Islet precursor cell (in vitro differentiated cells): ENCODE results near the gene GABRP.
"Not testable (repeated sequence)": the region's sequence is repeated elsewhere in the genome, so short reads cannot be mapped to it uniquely, and the experiment has no call there.

ENCODE experiments used
- DNase-seq: peaks from one replicate; pipeline ENCODE4 v3.0.0-alpha.2; 2018

GABRP gene

DNA sequence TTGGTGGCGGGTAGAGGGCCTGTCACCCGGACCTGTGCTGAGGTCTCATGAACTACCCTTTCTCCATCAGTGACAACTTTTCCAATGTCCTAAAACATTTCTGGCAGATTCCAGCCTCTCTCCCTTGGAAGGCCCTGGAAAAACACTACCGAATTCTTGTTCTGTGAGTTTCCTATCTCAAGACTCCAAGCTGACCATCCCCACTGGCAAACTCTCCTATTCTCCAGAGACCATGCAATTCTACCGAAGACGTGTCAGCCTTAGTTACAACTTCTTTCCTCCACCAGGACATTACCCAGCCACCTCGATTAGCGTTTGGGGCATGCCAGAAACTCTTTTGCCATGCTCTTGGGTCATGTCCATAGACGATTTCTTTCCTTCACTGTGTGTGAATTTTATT is 26.8 kb upstream of the GABRP start:
- no peak for DNase-seq

DNA sequence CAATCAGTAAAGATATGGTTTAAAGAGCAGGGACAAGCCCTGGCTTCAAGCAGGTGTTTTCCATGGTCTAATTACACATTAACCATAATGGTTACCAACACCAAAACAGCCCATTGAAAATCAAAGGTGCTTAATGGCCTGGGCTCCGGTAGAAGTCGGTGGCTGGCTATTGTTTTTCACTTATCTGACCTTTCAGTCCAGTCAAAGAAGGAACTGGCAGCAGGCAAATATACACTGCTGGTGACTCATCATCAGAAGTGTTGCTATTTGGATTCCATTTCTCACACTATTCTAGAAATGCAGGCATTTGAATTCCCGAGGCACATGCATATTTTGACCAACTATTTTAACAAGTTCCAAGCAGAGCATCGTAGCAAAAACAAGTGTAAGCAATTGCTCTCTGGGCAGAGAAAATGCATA is 26.3 kb upstream of the GABRP start:
- DNase-seq = no peak

DNA sequence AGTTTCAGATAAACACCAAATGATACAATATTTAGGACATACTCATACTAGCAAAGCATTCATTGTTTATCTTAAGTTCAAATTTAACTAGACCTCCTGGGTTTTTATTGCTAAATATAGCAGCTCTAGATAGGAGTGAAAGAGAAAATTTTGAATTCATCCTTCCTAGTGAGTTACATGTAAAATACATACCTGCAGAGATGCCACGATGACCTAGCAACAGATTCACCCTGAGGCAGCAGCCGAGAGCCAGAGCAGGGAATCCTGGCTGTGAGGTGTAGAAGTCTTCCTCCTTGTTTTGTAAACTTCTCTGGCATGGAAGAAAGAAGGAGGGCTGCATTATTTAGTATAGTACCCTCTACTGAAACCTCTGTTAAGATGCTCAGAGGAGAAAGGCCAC is 25.9 kb upstream of the GABRP start:
- peak; percentile 71 for DNase-seq

DNA sequence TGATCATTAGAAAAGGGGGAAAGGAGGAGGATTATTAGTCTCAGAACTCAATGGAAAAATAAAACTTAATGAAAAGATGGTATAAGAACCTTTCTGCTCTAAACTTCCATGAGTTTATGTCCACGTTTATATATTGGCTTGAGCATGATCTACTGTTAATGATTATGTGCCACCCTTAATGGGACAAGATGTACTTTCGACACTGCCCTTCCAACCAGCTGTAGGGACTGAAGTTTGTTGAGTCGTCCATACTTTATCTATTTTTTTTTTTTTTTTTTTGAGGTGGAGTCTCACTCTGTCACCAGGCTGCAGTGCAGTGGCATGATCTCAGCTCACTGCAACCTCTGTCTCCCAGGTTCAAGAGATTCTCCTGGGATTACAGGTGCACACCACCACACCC is 25.0 kb upstream of the GABRP start:
- no peak for DNase-seq

DNA sequence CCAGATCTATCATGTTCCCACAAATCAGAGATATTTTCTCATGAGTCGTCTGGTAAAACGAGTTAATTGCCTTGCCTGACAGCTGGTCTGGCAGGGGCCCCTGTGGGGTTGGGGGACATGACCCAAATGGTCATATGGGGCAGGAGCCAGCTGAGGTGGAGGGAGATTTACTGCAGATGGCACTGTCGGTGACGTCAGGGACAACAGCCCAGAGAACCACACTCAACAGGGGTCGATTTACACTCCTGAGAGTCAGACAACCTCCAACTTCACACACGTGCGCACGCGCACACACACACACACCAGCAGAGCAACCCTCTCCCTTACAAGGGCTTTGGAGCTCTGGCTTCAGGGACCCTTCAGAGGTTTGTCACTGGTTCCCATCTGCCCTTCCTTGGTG is 23.4 kb upstream of the GABRP start:
- DNase-seq = no peak

DNA sequence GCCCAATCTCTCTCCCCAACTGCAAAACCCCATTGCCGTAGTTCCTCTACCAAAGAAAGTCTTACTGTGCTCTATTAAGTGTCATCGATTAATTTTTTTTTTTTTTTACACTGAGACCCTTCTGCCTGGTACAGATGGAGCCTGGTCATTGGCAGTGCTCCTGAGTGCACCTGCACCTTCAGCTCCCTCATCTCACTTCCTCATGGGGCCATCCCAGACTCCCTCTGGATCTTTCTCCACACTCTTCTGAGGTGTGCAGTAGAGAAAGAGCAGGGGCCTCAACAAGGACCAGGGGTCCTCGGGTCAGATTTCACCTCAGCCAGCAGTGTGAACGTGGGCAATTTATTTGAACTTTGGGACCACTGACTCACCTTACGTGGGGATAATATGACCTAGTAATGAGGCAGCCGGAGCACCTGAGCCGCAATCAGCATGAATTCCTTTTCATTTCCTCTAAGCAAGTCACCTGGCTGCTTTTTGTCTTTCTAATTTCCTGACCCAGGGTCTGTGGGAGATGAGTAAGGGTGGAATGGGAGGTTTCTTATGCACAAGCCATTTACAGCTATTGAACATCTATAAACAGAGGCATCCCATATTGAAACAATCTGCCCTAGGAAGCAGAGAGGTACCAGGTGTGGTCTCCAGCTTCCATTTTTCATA is 22.3 kb upstream of the GABRP start:
- DNase-seq = no peak

DNA sequence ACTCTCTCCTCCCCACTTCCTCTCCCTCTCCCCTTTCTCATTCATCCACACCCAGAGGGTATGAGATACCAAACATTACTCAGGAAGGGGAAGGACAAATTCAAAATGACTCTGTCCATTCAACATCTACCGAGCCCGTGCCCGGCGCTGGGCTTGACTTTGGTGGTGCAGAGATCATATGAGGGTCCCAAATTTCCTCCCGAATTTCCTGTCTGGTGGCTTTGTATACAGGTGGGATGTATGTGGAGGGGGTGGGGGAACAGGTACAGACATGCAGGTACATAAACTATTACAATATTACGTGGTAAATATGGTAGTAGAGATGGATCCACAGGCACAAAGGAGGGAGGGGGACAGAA is 21.8 kb upstream of the GABRP start:
- no peak for DNase-seq

DNA sequence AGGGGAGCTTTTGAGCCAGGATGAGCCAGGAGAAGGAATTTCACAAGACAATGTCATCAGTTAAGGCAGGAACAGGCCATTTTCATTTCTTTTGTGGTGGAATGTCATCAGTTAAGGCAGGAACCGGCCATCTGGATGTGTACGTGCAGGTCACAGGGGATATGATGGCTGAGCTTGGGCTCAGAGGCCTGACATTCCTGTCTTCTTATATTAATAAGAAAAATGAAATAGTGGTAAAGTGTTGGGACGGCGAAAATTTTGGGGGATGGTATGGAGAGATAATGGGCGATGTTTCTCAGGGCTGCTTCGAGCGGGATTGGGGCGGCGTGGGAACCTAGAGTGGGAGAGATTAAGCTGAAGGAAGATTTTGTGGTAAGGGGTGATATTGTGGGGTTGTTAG is 21.2 kb upstream of the GABRP start:
- not testable (repeated sequence) for DNase-seq

DNA sequence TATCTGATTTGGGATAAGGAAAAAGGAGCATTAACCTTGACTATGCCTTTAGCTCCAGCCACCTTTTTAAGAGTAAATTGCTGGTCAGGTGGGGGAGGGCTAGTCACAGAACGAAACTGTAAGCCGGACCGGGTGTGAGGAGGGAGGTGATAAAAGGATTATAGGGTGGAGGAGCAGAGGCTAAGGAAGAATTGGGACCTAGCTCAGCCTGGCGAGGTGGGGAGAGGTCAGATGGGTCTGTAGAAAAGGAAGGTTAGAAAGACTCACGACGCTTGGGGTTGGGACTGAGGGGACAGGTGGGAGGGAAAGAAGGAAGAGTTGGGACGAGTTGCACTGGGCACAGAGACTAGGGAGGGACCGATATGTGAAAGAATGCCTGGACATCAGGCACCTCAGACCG is 17.7 kb upstream of the GABRP start:
- not testable (repeated sequence) for DNase-seq

DNA sequence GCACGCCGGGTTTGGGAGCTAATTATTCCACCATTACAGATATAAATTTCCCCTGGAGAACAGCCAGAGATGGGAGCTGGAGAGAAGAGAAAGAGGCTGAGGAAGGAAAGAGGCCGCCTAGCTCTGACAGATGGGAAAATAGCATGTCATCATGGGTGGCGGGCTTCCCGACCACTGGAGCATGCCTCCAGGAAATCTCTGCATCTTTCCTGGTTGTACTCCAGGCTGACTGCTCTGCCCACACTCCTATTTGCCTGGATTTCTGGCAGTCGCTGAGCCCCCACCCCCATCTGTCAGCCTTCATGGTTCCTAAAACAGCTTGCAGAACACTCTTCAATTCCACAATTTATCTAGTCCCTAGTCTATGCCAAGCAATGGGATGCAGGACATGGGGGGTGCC is 14.3 kb upstream of the GABRP start:
- DNase-seq = no peak

DNA sequence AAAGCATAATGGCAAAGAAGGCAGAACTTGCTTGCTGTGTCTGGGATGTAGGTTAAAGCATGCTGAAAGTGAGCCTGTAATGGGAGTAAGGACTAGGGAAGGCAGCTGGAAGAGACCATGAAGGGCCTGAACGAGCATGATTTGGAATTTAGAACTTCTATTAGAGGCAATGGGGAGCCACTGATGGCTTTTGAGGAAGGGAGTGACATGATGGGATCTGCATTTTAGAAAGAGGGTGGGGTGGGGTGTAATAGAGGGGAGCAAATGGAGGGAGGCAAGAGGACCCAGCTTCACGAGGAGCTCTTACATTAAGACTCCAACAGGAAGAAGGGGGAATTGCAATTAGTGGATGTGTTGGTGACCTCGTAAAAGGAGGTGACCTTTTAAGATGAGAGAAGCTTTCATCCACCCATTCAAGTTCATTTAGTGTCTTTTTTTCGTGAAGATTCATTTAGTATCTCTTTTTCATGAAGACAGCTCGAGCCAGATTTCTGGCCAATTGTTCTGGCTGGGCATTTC is 13.6 kb upstream of the GABRP start:
- no peak for DNase-seq

DNA sequence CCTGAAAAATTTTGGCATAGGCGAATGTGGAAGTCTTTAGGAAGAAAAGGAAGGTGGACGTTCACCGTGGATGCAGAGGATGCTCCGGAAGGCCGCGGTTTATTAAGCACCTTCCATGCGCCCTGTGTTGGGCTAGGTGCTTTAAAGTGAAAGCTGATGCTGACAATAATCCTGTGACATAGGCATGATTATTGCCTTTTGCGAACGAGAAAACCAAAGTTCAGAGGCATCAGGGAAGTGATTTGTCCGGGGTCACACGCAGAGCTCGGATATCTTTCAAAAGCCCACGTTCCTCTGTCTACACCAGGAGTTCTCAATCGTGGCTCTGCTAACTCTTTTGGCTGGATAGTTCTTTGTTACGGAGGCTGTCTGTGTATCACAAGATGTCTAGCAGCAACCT is 12.0 kb upstream of the GABRP start:
- DNase-seq = no peak

DNA sequence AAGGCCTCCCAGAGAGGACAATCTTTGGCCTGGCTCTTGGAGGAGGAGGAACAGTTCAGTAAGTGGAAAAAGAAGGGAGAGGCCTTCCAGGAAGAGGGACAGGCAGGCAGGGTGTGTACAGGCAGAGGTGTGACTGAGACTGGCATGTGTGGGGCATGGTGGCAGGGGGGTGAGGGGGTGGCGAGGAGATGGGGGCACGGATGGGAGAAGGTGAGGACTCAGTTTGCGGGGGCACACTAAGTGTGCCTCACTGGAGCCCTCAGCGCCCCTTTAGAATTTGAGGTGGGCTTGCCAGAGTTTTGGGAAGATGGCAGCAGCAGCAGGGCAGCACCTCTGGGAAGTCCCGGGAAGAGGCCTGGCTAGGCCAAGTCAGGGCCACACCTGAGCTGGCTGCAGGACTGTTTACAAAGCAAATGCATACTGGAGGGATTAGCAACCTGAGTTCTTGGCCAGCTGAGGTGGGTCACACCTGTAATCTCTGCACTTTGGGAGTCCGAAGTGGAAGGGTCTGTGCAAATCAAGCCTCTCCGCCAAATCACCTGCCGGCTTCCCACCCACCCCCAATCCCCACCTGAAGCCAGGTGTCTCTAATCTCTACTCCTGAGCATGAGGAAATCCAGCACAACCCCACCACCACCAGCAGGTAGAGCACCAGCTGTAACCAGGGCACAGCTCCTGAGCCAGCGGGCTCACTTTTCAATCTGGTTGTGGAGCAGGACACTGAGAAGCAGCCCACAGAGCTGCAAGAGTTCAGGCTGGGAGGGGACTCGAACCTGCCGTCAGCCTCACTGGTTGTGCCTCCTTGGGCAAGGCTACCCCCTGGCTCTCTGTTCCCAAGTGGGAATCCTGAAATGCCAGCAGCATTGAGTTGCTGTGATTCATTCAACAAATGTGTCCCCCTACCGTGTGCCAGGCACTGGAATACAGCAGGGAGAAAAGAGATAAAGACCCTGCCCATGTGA is 10.2 kb upstream of the GABRP start:
- DNase-seq = no peak

DNA sequence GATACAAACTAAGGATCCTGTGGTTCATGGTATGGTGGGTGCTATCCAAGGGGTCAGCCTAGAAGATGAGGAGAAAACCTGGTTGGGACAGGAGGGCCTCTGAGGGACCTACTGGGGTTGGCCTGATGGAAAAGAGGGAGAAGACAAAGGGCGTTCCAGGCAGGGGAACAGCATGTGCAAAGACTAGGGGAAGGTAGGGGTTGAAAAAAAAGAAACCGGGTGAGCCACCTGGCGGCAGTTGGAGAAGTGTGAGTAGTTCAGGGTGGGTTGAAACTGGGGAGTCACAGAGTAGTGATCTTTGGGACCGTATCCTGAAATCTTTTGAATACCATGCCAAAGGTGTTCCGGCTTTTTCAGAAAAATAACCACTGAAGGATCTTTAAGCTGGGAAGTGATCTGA is 8.7 kb upstream of the GABRP start:
- no peak for DNase-seq

DNA sequence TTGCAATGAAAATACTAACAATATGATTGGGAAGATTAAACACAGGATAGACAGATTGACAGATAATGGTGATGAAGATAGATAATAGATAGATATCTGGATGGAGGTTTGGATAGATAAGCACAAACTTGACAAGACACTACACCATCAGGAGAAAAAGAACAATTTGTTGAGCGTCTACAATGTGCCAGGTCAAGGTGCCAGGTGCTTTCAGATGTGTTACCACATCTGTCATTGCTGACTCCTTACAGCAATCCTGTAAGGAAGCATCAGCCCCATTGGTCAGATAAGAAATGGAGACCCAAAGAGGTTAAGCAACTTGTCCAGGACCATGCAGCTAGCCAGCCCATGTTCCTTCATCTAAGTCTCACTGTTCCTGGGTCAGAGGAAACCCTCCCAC is 1.6 kb upstream of the GABRP start:
- no peak for DNase-seq

DNA sequence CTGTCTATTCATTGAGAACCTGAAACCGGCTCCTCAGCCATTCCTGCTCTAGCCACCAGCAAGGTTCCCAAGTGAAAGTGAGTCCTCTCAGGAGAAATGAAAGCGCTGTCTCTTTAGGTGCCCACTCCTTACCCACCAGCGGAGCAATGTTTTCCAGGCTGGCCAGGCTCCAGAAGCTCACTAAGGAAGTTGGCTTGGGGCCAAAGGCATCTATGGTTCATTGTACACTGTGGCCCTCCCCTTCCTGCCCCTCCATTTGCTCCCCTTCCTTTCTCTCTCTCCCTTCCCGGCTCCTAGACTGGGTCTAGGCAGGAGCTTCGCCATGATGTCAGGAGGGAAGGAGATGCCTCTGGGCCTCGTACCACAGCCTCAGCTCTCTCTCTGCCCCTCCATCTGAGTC is 1.1 kb upstream of the GABRP start:
- no peak for DNase-seq

DNA sequence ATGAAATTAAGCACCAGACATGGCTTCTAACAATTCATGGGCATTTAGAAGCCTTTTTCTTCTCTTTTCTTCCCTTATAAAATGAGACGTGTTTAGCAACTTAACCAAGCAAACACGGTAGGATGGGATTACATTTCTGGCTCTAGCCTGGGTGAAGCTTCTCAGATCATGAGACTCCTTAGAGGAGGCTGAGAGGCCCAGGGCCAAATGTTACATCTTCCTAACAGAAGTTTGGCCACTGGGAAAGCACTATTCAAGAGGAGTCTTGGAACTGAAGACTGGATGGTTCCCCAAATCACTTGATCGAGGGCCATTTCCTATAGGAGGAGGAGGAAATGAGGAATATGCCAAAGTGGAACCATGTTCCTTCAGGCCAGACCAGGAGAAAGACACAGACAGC is 1.9 kb downstream of the GABRP start:
- DNase-seq = no peak

DNA sequence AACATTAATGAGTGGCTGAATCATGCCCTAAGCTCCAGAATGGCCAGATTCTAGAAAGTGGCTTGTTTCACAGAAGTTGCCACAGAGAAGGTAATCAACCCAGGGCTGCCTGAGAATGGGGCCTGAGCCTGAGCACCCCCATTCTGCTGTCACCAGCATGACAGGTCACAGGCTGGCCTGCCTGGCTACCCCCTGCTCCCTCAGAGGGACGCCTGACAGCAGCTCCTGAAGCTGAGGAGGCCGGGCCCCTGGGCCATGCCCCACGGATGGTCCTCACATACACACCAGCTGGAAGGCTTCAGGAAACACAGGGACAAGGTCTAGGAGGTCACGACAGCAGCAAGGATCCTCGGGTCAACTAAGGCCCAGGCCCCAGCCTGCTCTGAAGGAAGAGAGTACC is 3.7 kb downstream of the GABRP start:
- DNase-seq = no peak

DNA sequence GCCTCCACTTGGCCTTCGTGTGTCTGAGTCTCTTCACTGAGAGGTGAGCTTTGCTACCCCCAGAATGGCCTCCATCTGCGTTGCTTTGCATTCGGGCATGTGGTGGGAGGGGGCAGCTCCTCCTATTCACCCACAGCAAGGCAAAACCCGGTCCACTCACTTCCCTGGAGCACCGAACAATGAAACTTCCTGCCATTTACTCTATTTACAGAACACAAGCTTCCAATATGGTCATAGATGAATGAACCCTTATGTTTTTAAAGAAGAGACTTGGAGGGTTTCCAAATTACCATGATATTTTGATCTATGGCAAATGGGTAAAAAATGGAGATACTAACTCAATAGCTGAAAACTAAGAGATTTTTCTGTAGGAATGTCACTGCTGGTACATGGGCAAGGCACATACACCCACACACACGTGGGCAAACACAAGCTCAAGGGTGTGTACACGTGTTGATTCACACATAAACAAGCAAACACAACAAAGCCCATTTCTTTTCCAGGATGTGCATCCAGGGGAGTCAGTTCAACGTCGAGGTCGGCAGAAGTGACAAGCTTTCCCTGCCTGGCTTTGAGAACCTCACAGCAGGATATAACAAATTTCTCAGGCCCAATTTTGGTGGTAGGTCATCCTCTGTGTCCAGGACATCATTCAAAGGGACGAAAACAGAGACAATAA is 5.2 kb downstream of the GABRP start:
- DNase-seq = no peak

DNA sequence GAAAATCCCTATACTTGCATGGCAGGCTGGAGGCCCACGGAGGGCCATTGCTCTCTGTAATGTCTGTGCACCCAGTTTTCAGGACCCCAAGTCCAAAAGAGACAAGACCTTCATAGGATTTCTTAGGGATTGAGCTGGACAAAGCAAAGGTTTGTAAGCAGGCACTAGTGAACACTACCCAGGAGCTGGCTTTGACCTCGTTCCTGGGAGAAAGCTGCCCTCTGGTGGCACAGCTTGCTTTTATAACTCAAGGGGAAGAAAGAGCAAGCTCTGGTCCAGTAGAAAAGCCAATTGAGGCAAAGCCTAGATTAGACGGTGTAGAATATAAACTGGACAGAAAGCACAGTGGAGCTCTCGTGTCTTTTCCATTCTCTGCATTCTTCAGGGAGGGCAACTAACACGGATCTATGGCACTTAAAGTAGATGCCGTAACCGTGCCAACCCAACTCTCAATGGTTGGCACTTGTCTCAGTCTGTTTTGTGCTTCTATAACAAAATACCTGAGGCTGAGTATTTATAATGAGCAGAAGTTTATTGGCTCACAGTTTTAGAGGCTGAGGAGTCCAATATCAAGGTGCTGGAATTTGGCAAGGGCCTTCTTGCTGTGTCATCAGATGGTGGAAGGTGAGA is 7.9 kb downstream of the GABRP start:
- DNase-seq = peak; percentile 86

DNA sequence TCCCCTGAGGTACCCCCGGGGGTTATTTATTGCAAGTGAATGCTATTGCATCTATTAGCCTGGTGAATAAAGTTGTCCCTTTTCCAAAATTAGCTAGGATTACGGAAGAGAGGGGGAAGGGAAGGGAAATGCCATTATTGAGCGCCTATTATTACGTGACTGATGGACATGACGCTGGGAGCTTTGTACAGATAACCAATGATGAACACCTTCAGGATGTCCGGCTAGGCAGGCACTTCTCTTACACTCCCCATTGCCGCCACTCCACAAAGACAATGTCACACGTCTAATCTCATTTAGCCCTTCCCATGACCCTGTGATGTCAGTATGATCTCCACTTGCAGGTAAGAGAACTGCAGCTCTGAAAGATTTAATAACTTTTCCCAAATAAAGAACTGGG is 9.4 kb downstream of the GABRP start:
- no peak for DNase-seq

DNA sequence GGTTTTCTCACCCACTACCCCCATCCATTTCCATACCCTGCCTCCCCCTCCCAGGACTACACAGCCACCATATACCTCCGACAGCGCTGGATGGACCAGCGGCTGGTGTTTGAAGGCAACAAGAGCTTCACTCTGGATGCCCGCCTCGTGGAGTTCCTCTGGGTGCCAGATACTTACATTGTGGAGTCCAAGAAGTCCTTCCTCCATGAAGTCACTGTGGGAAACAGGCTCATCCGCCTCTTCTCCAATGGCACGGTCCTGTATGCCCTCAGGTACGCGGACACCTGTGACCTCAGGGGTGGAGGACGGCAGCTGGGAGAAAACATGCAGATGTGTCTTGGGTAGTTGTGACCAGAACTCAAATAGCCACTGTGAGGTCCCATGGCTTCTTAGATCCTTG is 11.6 kb downstream of the GABRP start:
- no peak for DNase-seq

DNA sequence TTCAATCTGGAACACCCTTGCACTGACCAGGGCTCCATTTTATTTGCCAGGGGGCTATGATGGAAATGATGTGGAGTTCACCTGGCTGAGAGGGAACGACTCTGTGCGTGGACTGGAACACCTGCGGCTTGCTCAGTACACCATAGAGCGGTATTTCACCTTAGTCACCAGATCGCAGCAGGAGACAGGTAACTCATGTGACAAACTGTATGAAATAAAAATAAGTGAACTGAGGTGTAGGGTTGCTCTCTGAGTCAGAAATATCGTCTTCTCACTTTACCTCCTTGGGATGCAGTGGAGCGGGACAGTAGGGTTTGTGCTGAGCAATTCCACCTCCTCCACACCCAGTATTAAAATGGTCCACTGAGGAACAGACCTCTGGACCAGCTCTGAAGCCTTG is 22.1 kb downstream of the GABRP start:
- DNase-seq = no peak
